GM18858 (cell line): Measurements from ENCODE around the gene KCNN3.

ENCODE experiments used
- ATAC-seq: cut with Tn5 transposase; IDR thresholded peaks from one replicate; pipeline ENCODE4 v1.9.1; 2021; ENCODE audit not compliant: unreplicated experiment

Gene KCNN3

GRCh38 chr1:154735061-154735803 is 134.8 kb downstream of the KCNN3 start:
- ATAC-seq, result no peak

- no peak for ATAC-seq
These were observed 136.5 kb downstream of the KCNN3 start for GRCh38 chr1:154733621-154734020.

DNA sequence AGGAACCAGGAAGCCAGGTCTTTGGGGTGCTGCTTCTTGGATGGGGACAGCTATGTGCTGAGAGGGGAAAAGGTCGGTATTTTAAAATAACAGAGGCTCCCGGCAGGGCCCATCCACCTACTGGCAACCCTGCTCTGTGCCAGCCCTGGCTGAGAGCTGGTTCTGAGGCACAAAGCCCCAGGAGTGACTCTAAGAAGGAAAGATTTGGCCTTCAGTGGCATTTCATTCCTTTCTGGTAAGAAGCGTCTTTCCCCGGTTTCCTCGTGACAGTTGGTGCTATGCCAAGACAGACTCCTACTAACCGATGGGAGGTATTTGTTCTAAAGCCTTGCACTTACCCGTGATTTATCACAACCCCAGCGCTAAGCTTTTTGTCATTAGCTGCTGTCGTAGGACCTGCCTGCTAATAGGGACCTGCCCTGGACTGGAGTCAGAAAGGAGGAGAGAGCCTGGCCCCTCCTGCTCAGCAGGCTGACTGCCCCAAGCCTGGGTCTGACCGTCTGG is 139.0 kb downstream of the KCNN3 start:
- no peak for ATAC-seq

DNA sequence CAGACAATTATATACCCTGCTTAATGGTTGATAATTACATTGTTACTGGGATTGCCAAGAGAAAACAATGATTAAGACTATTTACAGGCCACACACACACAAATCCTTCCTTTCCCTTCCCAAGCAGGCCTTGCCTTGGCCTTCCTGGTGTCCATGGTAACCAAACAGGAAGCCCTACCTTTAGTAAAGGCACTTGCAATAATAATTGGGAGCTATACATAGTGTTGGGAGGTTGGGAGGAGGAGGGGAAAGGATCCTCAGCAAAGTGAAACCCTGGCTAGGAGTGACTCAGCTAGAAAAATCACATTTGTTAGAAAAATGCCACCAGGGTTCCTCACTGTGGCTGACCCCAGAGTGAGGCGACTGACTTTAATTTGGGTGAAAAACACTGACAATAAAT is 139.8 kb downstream of the KCNN3 start:
- no peak for ATAC-seq

DNA sequence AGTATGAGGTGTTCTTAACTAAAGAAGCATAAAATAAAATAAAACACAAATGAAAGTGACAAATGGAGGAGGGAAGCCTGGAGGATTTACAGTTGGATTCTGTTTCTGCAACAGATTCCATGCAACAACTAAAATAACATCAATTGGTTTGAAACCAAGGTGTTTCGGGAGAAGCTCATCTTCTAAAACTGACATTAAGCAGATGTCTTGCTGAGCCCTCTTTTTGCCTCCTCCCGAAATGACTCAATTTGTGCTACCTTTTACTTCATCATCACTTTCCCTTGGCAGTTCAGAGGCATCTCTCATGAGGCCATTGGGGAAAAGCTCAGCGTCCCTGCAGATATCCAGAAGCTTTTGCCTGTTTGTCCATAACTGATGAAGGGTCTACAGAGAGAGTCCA is 140.5 kb downstream of the KCNN3 start:
- no peak for ATAC-seq

- ATAC-seq, result no peak
These were observed 141.0 kb downstream of the KCNN3 start for GRCh38 chr1:154729031-154729442.

- no peak for ATAC-seq
These were observed 143.0 kb downstream of the KCNN3 start for GRCh38 chr1:154726896-154727753.

GRCh38 chr1:154726443-154726842 is 143.6 kb downstream of the KCNN3 start:
- peak; percentile 66 for ATAC-seq

GRCh38 chr1:154725865-154726264 is 144.2 kb downstream of the KCNN3 start:
- ATAC-seq, result no peak

GRCh38 chr1:154720328-154721297 is 149.5 kb downstream of the KCNN3 start:
- ATAC-seq, result no peak

DNA sequence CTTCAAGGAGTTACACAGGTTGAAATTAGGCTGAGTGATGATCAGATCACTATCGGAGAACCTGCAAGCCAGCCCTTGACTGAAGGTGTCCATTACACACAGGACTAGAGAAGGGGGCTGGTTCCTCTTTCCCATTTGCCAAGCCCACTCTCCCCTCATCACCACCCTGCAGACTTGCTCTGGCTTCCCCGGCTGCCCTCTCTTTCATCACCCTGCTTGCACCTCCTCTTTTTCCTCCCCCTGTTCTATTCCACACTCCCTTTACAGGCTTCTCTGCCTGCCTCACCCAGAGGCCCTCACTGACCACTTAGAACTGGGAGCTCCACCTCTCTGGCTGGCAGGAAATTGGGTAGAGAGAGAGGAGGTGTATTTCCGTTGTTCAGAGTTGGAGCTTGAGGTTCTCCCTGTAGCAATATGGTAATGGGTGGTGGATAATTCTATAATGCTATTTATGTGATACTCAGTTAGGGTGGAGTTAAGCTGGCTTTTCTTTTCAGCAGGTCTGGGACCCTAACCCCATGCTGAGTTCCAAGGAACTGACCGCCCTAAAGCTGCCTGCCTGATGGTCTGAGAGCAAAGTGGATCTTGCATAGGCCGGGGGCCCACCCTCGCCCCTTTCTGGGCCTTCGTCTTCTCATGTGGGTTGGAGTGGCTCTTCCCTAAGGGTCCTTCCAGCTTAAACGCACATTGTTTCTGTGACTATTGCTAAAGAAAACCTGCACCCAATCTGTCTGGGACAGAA is 150.3 kb downstream of the KCNN3 start:
- ATAC-seq, result no peak

GRCh38 chr1:154718566-154718965 is 151.5 kb downstream of the KCNN3 start:
- no peak for ATAC-seq

DNA sequence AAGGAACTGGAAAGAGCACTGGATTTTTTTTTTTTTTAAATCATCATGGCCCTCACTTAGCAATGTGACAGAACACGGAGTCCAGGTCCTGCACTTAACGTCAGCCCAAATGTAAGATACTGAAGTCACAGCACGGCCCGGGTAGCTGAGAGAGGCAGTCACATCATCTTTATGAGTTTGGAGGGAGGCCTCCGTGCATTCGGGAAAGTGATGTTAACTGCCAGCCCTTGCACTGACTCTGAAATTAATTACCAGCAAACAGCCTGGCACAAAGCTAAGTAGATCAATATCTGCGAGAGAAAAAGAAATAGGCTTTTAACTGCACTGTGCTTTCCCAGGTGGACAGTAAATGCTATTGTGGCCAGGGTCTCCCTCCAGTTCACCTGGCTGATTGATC is 152.6 kb downstream of the KCNN3 start:
- no peak for ATAC-seq

GRCh38 chr1:154716614-154717527 is 153.2 kb downstream of the KCNN3 start:
- no peak for ATAC-seq

DNA sequence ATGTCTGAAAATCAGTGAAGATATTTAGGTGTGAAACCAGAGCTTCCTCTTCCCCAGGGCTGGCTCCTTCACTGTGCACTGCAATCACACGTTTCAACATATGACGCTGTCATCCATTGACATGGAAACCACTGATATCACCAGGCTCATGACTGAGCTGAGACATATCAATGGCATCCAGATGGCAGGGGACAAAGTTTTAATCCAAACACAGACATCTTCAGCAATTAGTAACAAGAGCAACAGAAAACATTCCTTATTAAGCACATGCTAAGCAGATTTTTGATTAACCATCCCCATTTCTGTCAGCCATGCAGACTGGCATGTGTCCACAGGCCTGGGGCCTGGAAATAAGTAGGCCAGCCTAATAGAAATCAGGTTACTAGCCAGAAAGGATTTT is 154.1 kb downstream of the KCNN3 start:
- ATAC-seq, result no peak

GRCh38 chr1:154715385-154715784 is 154.7 kb downstream of the KCNN3 start:
- no peak for ATAC-seq

GRCh38 chr1:154714638-154715037 is 155.4 kb downstream of the KCNN3 start:
- no peak for ATAC-seq

DNA sequence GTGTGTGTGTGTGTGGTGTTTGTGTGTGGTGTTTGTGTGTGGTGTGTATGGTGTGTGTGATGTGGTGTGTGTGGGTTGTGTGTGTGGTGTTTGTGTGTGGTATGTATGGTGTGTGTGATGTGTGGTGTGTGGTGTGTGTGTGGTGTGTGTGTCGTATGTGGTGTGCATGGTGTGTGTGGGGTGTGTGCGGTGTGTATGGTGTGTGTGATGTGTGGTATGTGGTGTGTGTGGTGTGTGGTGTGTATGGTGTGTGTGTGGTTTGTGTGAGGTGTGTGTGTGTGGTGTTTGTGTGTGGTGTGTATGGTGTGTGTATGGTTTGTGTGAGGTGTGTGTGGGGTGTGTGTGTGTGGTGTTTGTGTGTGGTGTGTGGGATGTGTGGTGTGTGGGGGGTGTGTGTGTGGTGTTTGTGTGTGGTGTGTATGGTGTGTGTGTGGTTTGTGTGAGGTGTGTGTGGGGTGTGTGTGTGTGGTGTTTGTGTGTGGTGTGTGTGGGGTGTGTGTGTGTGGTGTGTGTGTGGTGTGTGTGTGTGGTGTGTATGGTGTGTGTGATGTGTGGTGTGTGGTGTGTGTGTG is 155.9 kb downstream of the KCNN3 start:
- no peak for ATAC-seq

DNA sequence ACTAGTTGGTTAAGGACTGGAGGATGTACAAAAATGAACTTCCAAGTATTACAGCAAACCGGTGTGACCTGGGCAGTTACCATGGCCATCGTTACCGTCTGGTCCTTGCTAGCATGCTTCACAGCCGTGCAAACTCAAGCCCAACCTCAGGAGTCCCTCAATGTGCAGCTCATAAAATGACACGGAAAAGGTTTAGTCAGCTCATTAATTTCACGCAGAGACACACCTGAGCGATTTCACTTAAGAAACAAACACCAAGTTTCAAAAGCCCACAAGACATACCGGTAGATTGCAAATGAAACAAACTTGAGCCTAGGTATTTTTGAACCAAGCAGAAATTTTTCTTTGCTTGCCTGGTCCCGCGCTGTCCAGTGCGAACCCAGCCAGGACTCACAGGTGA is 157.1 kb downstream of the KCNN3 start:
- no peak for ATAC-seq
